Measurements from ENCODE around the gene TOMM20L. TPM values are rescaled to one million over a fixed set of nuclear protein-coding genes. Genes with fewer than 3 reads are reported as not detected.

TOMM20L gene
- total and polyA plus RNA-seq, 2 of the 13 experiments (the other 11 are each of a cell fraction or from before 2014, with no cell fraction given), result 0.46 TPM; not detected in 1

GRCh38 chr14:58426670-58427280 lies 31.0 kb downstream of the TOMM20L start (continued):
- TF ChIP-seq THRA (CRISPR knock-in tag; IDR thresholded peaks at IDR 0.05; ENCODE audit: borderline replicate concordance) (no peak), ZNF263 (CRISPR knock-in tag; IDR thresholded peaks at IDR 0.05) (0 out of 2 replicates have a peak, but pooled peaks have one; percentile 11), ATAD3A (CRISPR knock-in tag; IDR thresholded peaks at IDR 0.05) (no peak), CTCF (CRISPR knock-in tag; IDR thresholded peaks at IDR 0.05) (no peak), SALL1 (CRISPR knock-in tag; IDR thresholded peaks at IDR 0.05) (peak; percentile 81), ZSCAN22 (CRISPR knock-in tag; IDR thresholded peaks at IDR 0.05) (no peak), SRF (IDR thresholded peaks at IDR 0.05; ENCODE audit: low read depth, low read length) (no peak), ZNF704 (CRISPR knock-in tag; IDR thresholded peaks at IDR 0.05; ENCODE audit: borderline replicate concordance) (0 out of 2 replicates have a peak, but pooled peaks have one; percentile 10), ZBTB38 (CRISPR knock-in tag; IDR thresholded peaks at IDR 0.05) (no peak), TEF (CRISPR knock-in tag; IDR thresholded peaks at IDR 0.05) (no peak), USF2 (IDR thresholded peaks at IDR 0.05; ENCODE audit: low read depth, low read length) (peak; percentile 58), USF2 (CRISPR knock-in tag; IDR thresholded peaks at IDR 0.05; ENCODE audit: borderline replicate concordance) (peak; percentile 81; the same call in 1 of the 2 replicates), YEATS2 (CRISPR knock-in tag; IDR thresholded peaks at IDR 0.05; ENCODE audit: borderline replicate concordance) (peak; percentile 25; the same call in 1 of the 2 replicates), NFIC (IDR thresholded peaks at IDR 0.05; ENCODE audit: low read length) (peak; percentile 16; the same call in 1 of the 2 replicates), ZNF317 (CRISPR knock-in tag; IDR thresholded peaks at IDR 0.05) (no peak), CREB3 (CRISPR knock-in tag; IDR thresholded peaks at IDR 0.05) (no peak), ZNF562 (CRISPR knock-in tag; IDR thresholded peaks at IDR 0.05; ENCODE audit: borderline replicate concordance) (no peak), SAFB2 (CRISPR knock-in tag; IDR thresholded peaks at IDR 0.05; ENCODE audit: borderline replicate concordance, low read depth) (no peak), TFAP4 (IDR thresholded peaks at IDR 0.05; ENCODE audit: borderline replicate concordance, low read depth) (peak; percentile 44; the same call in 1 of the 2 replicates)

All from HepG2 (cell line).